ENCODE results near the gene SPEM3.

Gene SPEM3

GRCh38 chr17:7404737-7405349 lies 23.8 kb upstream of the SPEM3 start:
- no peak for DNase-seq (ENCODE audit: low read depth, low spot score)

DNA sequence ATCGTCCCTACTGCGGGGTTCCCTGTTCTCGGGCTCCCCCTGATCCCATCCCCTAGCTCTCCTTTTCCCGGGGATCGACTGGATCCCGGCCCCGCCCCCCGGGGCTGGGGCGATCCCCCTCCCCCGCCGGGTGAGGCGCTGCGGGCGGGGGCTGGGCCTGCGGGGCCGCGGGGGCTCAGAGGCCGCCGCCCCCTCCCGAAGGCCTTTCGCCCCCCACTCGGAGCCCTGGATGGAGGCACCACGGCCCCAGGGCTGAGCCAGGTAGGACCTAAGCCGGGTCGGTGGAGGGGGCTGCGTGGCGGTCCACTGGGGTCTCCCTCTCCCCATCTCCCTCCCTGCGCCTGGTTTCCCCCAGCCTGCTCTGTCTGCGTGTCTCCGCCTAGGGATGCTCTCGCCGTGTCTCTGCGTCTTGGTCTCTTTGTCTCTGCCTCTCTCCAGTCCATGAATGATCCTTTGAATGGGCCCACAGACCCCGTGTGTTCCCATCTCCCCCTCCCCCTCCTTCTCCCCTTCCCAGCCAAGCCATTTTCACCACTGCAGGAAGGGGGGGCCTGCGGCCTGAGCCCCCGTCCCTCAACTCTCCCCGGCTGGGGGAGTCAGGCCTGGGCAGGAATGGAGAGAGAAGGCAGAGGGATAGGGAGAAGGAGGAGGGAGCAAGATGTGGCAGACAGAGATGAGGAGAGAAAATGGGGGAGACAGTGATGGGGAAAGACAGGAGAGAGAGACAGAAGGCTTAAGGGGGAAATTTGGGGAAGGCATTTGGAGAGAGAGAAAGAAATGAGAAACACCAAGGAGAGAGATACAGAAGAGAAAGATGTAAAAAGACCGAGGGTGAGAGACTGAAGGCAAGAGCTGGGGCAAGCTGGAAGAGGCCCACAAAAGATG lies 23.1 kb upstream of the SPEM3 start:
- Histone ChIP-seq H3K9me3 (ENCODE audit: insufficient read depth, low read length) (no peaks in the 10 kb centered on the region), H3K4me1 (ENCODE audit: insufficient read depth, insufficient read length) (no peaks in the 10 kb centered on the region), H3K27me3 (ENCODE audit: insufficient read depth, insufficient read length) (no peaks in the 10 kb centered on the region), H3K4me3 (ENCODE audit: insufficient read length, low read depth) (peak overlapping the region; percentile 78), H3K36me3 (ENCODE audit: insufficient read depth, insufficient read length, low read length) (peaks cover 27% of the 10 kb centered on the region), H3K9ac (ENCODE audit: insufficient read length, low read depth) (peak overlapping the region; percentile 83)
- TF ChIP-seq ZNF274 (IDR thresholded peaks at IDR 0.05; ENCODE audit: low read depth, low read length) (no peak), SUZ12 (IDR thresholded peaks at IDR 0.05; ENCODE audit: extremely low read depth, insufficient read depth, insufficient read length) (no peak), YY1 (IDR thresholded peaks at IDR 0.05; ENCODE audit: insufficient read depth, insufficient read length) (no peak)
- DNase-seq (ENCODE audit: low read depth, low spot score), result no peak

More at GRCh38 chr17:7404737-7405349, 23.8 kb upstream of the SPEM3 start:
- Histone ChIP-seq H3K9ac (ENCODE audit: insufficient read length, low read depth) (peak overlapping the region; percentile 83), H3K36me3 (ENCODE audit: insufficient read depth, insufficient read length, low read length) (peaks cover 21% of the 10 kb centered on the region), H3K27me3 (ENCODE audit: insufficient read depth, insufficient read length) (no peaks in the 10 kb centered on the region), H3K4me3 (ENCODE audit: insufficient read length, low read depth) (peak overlapping the region; percentile 78), H3K9me3 (ENCODE audit: insufficient read depth, low read length) (no peaks in the 10 kb centered on the region), H3K4me1 (ENCODE audit: insufficient read depth, insufficient read length) (no peaks in the 10 kb centered on the region)
- no peak for TF ChIP-seq ZNF274 (IDR thresholded peaks at IDR 0.05; ENCODE audit: low read depth, low read length)
- no peak for TF ChIP-seq SUZ12 (IDR thresholded peaks at IDR 0.05; ENCODE audit: extremely low read depth, insufficient read depth, insufficient read length)
- TF ChIP-seq YY1 (IDR thresholded peaks at IDR 0.05; ENCODE audit: insufficient read depth, insufficient read length), result no peak

DNA sequence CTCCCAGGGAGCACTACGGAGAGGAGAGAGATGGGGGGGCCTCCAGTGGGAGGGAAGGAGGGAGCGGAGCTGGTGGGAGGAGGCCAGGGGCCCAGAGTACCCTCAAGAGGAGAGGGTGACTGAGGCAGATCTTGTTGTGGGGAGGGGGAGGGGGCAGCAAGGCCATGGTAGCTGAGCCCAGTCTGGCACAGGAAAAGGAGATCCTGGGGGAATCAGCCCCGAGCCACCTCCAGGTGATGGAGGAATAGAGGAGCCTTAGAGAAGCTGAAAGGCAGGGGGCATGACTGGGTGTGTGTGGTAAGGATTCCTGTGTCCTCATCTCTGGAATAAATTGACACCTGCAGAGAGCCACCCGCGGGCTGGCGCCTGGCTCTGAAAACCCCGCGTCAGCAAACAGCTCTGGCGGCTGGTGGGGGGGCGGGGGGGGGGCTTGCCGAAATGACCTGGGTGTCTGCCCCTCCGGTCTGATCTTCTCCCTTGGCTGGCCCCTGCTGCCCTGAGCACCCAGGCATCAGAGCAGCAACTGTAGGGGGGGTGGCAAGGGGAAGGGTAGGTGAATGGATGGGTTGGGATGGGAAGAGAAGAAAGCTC lies 22.3 kb upstream of the SPEM3 start:
- TF ChIP-seq YY1 (IDR thresholded peaks at IDR 0.05; ENCODE audit: insufficient read depth, insufficient read length) (no peak), ZNF274 (IDR thresholded peaks at IDR 0.05; ENCODE audit: low read depth, low read length) (no peak), SUZ12 (IDR thresholded peaks at IDR 0.05; ENCODE audit: extremely low read depth, insufficient read depth, insufficient read length) (no peak)
- Histone ChIP-seq H3K9ac (ENCODE audit: insufficient read length, low read depth) (peak overlapping the region; percentile 83), H3K9me3 (ENCODE audit: insufficient read depth, low read length) (no peaks in the 10 kb centered on the region), H3K4me1 (ENCODE audit: insufficient read depth, insufficient read length) (no peaks in the 10 kb centered on the region), H3K27me3 (ENCODE audit: insufficient read depth, insufficient read length) (no peaks in the 10 kb centered on the region), H3K36me3 (ENCODE audit: insufficient read depth, insufficient read length, low read length) (peaks cover 33% of the 10 kb centered on the region), H3K4me3 (ENCODE audit: insufficient read length, low read depth) (peak overlapping the region; percentile 78)
- no peak for DNase-seq (ENCODE audit: low read depth, low spot score)

DNA sequence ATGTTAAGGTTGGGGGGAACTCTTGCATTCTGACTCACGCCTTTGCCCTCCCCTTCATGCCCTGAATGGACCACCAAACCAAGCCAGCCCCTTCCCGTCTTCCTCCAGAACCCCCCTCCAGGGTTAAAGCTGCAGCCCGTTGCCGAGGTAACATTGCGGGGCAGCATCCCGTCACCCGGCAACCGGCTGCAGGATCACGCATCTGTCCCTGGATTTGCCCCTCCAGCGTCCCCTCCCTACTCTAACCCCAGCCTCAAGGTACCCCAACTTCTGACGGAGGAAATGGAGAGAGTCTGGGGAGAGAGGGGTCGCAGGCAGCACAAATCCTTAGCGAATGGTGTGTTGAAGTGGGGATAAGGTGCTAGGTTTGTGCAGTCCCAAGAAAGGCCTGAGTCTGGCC lies 21.6 kb upstream of the SPEM3 start:
- H3K36me3 ChIP-seq (ENCODE audit: insufficient read depth, insufficient read length, low read length), result peaks cover 26% of the 10 kb centered on the region
- no peaks in the 10 kb centered on the region for H3K4me1 ChIP-seq (ENCODE audit: insufficient read depth, insufficient read length)
- no peak overlapping the region for H3K4me3 ChIP-seq (ENCODE audit: insufficient read length, low read depth)
- H3K9ac ChIP-seq (ENCODE audit: insufficient read length, low read depth), result no peak overlapping the region
- no peak for TF ChIP-seq SUZ12 (IDR thresholded peaks at IDR 0.05; ENCODE audit: extremely low read depth, insufficient read depth, insufficient read length)
- TF ChIP-seq ZNF274 (IDR thresholded peaks at IDR 0.05; ENCODE audit: low read depth, low read length), result no peak
- no peak for TF ChIP-seq YY1 (IDR thresholded peaks at IDR 0.05; ENCODE audit: insufficient read depth, insufficient read length)
- no peaks in the 10 kb centered on the region for H3K27me3 ChIP-seq (ENCODE audit: insufficient read depth, insufficient read length)
- no peaks in the 10 kb centered on the region for H3K9me3 ChIP-seq (ENCODE audit: insufficient read depth, low read length)
- DNase-seq (ENCODE audit: low read depth, low spot score), result no peak

GRCh38 chr17:7407485-7408251 lies 21.0 kb upstream of the SPEM3 start, which contains the start of gene NLGN2:
Gene NLGN2, plus strand, starts transcription at chr17:7407845. Its CDS starts 411 bp downstream, at chr17:7408256.
- H3K9ac ChIP-seq (ENCODE audit: insufficient read length, low read depth), result no peak within 1 kb of the TSS
- H3K9me3 ChIP-seq (ENCODE audit: insufficient read depth, low read length), result no peaks in the 10 kb centered on the region
- no peaks in the 10 kb centered on the region for H3K4me1 ChIP-seq (ENCODE audit: insufficient read depth, insufficient read length)
- TF ChIP-seq YY1 (IDR thresholded peaks at IDR 0.05; ENCODE audit: insufficient read depth, insufficient read length), result no peak
- no peak for TF ChIP-seq SUZ12 (IDR thresholded peaks at IDR 0.05; ENCODE audit: extremely low read depth, insufficient read depth, insufficient read length)
- no peak for TF ChIP-seq ZNF274 (IDR thresholded peaks at IDR 0.05; ENCODE audit: low read depth, low read length)
- peaks cover 26% of the 10 kb centered on the region for H3K36me3 ChIP-seq (ENCODE audit: insufficient read depth, insufficient read length, low read length)
- DNase-seq (ENCODE audit: low read depth, low spot score), result no peak
- H3K27me3 ChIP-seq (ENCODE audit: insufficient read depth, insufficient read length), result no peaks in the 10 kb centered on the region
- no peak within 1 kb of the TSS for H3K4me3 ChIP-seq (ENCODE audit: insufficient read length, low read depth)

DNA sequence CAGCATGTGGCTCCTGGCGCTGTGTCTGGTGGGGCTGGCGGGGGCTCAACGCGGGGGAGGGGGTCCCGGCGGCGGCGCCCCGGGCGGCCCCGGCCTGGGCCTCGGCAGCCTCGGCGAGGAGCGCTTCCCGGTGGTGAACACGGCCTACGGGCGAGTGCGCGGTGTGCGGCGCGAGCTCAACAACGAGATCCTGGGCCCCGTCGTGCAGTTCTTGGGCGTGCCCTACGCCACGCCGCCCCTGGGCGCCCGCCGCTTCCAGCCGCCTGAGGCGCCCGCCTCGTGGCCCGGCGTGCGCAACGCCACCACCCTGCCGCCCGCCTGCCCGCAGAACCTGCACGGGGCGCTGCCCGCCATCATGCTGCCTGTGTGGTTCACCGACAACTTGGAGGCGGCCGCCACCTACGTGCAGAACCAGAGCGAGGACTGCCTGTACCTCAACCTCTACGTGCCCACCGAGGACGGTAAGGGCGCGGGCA lies 20.4 kb upstream of the SPEM3 start:
- DNase-seq (ENCODE audit: low read depth, low spot score), result no peak
- TF ChIP-seq ZNF274 (IDR thresholded peaks at IDR 0.05; ENCODE audit: low read depth, low read length) (no peak), YY1 (IDR thresholded peaks at IDR 0.05; ENCODE audit: insufficient read depth, insufficient read length) (no peak), SUZ12 (IDR thresholded peaks at IDR 0.05; ENCODE audit: extremely low read depth, insufficient read depth, insufficient read length) (no peak)
- no peaks in the 10 kb centered on the region for H3K9me3 ChIP-seq (ENCODE audit: insufficient read depth, low read length)
- H3K4me1 ChIP-seq (ENCODE audit: insufficient read depth, insufficient read length), result peaks cover 3% of the 10 kb centered on the region
- H3K27me3 ChIP-seq (ENCODE audit: insufficient read depth, insufficient read length), result no peaks in the 10 kb centered on the region
- H3K4me3 ChIP-seq (ENCODE audit: insufficient read length, low read depth), result no peak overlapping the region
- no peak overlapping the region for H3K9ac ChIP-seq (ENCODE audit: insufficient read length, low read depth)
- peaks cover 26% of the 10 kb centered on the region for H3K36me3 ChIP-seq (ENCODE audit: insufficient read depth, insufficient read length, low read length)

Data from NT2/D1 (cell line).